ELF-1 (cell line): ENCODE results near the gene ATP6V0E2.
A peak's percentile ranks its signal among the peaks of the same experiment; 100 is the strongest.
"Not testable (repeated sequence)": the region's sequence is repeated elsewhere in the genome, so short reads cannot be mapped to it uniquely, and the experiment has no call there.

Experiments used
- DNase-seq: peaks from one replicate; pipeline ENCODE4 v3.0.0-alpha.2; 2016; ENCODE audit warnings: low read depth, low spot score

Gene ATP6V0E2

DNA sequence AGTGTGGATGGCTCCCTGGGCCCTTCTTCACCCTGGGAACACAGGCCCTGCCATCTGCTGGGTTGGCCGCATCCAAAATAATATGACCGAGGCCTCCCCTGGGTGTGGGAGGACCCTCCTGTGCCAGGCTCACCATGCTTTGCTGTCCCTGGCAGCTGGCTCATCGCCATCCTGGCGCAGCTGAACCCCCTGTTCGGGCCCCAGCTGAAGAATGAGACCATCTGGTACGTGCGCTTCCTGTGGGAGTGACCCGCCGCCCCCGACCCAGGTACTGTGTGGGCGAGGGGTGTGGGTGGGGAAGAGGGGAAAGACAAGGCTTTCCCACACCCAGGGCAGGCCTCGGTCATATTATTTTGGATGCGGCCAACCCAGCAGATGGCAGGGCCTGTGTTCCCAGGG is 4.8 kb downstream of the ATP6V0E2 start:
- peak; percentile 0 for DNase-seq

DNA sequence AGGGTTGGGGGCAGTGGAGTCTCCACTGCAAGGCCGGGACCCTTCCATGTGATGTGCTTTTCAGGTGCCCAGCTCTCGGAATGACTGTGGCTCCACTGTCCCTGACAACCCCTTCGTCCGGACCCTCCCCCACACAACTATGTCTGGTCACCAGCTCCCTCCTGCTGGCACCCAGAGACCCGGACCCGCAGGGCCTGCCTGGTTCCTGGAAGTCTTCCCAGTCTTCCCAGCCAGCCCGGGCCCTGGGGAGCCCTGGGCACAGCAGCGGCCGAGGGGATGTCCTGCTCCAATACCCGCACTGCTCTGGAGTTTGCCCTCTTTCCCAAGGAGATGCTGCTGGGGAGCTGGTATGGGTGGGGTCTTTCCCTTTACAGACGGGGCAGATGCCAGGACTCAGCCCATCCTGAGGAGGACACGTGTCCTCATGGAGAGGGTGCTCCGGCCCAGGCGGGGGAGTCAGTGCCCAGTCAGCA is 5.5 kb downstream of the ATP6V0E2 start:
- DNase-seq: peak; percentile 0

DNA sequence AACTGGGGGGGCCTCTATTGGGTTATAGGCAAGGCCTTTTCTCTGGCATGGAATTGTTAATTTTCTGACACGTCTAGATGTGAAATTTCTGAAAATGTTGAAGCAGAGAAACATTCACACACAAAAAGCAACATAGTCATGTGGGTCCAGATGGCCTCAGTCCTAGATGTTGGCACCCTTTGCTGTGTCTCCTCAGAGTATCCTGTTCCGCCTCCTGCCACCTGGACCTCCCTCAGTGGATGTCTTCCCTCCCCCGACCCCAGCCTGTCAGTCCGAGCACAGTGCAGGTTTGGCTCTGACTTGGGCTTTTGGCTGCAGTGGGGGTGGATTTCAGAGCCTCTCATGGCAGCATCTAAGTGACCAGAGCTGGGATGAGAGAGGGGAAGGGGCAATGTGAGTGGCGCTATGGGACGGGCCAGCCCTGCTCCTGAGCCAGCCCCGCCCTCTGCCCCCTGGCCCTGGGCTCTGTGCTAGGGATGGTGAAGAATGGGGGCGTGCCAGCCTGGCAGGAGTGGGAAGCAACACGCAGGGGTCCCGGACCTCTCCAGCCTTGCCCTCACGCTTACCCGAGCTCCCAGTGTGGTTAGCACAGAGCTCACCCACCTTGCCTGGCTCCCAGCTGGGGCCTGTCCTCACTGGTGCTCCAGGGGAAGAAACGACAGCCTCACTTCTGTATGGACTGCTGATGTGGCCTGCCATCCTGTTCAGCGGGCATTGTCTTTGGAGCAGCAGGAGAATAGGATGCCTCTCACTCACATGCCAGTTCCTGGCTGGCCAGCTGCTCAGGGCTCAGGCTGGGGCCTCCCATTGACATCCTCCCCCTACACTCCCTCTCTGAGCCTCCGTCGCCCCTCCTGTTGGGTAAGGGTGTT is 6.2 kb downstream of the ATP6V0E2 start:
- DNase-seq: peak; percentile 1

DNA sequence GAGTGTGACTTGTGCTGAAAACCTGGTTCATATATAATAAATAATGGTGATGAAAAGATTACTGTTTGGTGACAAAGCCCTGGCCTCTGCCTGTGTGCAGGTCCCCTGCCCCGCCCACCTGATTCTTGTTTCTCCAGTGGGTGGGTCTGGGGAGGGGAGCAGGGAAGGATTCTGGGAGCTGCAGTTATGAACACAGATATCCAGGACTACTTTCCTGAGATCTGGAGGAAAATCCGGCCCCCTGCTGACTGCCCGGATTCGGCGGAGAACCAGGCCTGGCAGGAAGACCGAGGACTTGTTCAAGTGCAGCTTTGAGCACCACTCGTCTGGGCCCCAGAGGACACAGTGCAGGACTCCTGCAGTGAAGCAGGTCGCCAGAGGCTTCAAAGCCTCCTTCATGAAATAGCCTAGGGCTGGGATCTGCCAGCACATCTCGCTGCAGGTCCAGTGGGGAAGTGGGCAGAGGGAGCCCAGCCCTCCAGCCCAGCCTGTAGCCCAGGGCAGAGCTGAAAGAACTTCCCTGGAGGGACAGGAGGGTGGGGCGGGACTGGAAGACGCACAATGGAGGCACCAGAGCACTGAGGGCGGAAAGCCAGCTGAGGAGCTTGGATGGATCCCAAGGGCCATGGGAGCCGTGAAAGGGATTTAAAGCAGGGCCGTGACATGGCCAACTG is 7.0 kb downstream of the ATP6V0E2 start:
- peak; percentile 24 for DNase-seq

DNA sequence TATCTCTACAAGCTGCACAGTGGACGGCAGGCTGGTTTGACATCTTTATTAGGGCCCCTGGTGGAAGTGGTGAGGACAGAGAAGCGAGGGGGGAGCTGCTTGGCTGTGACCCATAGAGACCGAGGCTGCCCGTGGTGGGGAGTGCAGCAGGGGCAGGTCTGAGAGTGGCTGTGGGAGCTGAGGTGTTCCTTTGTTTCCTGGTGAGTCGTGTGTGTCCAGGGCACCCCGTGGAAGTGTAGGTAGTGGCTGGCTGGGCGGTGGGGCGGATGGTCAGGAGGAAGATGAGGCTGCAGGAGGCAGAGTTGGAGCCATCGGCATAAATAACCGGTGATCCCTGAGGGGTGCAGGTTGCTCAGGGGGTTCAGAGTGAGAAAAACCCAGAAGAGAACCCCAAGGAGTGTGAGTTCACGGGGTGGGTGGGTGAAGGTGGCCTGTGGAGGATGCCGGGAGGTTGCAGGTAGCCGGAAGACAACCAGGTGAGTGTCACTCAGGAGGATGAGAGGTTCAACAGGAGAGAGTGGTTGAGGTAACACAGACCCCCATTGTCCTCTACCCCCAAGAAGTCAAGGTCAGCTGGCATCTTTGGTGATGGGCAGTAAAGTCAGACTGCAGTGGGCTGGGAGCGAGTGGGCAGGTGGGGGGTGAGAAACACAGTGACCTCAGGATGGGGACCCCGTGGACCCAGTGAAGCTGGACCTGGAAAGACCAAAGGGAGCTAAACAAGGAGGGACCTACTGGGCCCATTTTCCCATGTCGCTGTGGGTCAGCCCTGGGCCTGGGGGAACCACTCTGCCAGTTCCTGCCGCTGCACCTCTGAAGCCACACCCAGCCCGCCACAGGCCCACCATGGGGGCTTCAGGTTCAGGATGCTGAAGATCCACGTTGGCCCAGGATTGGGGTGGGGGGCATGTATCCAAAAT is 7.8 kb downstream of the ATP6V0E2 start:
- DNase-seq: peak; percentile 0

DNA sequence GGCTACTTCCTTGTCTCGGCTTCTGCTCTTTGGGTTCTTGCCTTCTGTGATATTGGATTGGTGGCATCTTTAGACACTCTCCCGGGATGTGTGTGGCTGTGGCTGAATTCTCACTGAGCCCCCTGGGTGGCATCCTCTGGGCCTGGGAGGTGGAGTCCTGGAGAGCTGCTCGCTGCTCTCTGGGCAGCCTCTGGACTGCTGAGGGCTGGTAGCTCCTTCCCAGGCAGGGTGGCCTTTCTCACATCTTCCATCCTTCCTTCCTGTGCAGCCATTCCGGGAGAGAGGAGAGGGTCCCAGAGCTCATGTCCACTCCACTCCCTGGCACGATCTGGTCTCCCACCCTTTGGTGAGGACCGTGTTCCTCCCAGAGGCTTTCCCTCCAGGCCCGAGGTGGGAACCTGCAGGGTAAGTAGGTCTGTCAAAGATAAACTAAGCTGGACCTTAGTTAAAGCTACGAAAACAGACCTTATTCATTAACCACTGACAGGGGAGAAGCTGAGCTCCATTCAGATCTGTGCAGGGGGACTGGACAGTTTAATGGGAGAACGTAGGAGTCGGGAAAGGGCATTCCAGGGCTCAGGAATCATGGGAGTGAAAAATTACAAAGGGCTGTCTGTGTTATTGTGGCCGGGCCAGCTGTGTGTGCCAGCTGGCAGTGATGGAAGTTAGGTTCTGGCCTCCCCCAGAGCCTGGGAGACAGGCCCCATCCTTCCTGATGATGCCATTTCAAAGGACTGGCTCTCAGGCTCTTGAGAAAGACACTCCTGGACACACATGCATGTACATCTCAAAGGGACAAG is 8.7 kb downstream of the ATP6V0E2 start:
- DNase-seq: peak; percentile 0

DNA sequence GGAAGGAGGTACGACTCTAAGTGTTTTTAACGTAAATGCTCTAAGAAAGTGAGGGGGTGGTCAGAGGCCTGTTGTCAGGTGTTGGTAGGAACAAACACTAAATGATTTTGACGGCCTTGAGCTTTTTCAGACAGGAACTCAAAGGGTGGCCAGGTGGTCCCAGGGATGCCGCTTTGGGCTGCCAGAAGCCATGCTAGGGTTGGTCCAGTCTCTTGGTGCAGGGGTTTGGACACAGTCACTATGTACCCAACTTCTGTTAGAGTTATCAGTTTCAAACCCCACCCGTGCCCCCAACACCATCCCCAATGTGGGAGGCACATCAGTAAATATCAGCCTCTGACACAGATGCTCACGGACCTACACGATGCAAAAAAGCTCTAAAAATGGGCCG is 9.3 kb downstream of the ATP6V0E2 start:
- DNase-seq: no peak

DNA sequence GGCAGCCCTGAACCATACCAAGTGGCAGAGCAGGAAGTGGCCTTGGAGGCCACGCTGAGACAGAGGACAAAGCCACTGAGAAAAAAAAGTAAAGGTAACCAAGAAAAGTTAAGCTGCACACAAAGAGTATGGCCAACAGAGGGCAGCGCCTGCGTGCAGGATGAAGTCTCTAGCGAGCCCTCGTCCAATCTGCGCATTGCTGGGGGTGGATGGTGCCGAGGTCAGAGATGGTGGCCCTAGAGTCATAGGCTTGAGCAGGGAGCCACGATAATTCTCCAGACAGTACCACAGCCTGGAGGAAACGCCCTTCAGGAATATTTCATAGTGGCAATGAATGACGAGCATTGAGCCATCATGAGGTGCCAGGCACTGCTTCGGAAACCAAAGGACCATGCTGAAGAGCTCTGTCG is 9.7 kb downstream of the ATP6V0E2 start:
- peak; percentile 77 for DNase-seq

DNA sequence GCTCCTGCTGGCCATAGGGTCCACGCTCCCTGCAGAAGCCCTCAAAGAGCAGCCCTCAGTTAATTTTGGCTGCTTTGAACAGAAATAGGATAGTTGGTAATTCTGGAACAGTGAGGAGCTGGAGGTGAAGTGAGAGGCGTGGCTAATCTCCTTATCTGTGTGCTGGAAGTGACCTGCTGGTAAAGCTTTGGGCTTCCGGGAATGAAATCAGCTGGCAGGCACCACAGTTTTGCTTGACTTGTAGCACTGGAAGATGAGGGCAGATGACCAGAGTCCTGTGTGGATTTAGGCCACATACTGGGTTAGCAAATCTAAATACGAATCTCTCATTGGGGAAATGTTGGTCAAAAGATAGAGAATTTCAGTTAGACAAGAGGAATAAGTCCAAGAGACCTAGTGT is 10.2 kb downstream of the ATP6V0E2 start:
- peak; percentile 1 for DNase-seq

DNA sequence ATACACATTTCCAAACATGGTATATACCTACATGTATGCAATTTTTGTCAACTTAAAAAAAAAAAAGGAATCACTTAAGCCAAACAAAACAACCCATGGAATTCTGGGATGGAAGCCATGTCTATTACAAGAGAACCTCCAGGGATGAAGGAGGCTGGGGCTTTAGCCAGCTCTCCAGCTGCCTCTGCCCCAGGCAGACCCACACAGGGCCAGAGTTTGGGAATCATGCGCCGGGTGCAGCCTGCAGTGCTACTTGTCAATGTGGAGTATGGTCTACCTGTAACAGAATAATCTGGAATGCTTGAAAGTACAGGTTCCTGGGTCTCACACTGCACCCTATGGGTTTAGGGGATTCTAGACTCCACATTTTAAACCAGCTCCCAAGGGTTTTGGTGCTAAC is 10.8 kb downstream of the ATP6V0E2 start:
- no peak for DNase-seq

DNA sequence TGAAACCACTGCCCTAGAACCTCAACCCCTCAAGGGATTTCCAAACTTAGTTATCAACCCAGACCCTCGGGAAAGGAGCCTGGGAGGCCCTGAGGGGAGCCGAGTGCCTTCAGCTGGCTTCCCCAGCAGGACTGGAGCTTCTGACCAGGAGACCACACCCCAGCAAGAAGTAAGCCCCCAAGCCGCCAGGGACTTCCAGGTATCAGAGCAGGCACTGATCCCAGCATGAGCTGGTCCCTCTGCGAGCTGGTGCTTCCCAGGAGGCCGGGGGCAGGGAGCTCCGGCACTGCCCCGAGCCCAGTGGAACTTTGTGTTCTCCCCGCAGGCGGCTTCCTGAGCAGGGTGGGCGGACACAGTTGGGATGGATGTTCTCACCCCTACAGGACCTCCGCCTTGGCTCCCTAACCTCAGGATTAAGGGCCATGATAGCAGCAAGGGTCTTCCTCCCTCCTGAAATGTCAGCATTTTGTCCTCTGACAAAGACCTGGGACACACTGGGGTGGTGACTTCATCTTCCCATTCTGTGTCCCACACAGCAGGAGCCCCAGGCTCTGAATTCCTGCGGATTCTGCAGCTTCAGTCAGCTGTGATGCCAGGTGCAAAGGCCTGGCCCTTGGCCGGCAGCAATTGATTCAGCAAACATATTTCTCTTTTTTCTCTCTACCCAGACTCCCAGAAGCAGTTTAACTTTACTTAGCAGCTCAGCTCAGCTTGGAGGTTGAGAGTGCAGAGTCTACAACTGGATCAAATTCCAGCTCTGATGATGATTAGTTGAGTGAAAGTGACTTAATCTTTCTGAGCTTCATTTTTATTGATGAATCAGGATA is 11.6 kb downstream of the ATP6V0E2 start:
- peak; percentile 66 for DNase-seq

DNA sequence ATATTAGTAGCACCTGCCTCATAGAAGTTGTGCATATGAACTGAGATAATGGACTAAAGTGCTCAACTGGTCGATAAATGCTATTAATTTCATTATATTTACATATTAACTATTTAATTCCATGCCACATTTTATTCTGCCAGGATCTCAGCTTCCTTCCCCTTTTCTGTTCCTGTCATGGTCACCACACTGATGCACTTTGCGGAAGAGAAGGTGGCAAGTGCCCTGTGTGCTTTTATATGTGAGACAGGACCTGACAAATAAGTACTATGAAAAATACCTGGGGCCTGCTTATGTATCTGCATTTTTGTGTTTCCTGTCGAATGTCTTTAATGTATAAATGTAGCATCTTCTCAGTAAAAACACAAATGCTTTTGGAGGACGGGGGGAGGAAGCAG is 12.2 kb downstream of the ATP6V0E2 start:
- DNase-seq: no peak

DNA sequence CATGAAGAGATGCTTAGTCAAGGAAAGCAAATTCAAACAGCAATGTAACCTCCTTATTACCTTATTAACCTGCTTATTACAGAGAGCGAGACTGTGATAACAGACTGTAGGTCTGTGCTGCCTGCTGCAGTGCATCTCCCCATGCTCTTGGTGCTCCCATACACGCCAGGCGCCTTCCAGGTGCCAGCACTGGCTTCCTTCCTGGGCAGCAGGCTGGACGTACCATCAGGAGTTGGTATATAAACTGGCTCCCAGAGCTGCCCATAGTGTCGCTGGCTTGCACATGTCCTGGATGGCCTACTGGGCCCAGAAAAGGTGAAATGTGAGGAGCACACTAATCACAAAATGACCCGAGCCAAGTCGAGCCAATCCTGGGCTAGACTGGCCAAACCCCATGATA is 13.5 kb downstream of the ATP6V0E2 start:
- DNase-seq: no peak

DNA sequence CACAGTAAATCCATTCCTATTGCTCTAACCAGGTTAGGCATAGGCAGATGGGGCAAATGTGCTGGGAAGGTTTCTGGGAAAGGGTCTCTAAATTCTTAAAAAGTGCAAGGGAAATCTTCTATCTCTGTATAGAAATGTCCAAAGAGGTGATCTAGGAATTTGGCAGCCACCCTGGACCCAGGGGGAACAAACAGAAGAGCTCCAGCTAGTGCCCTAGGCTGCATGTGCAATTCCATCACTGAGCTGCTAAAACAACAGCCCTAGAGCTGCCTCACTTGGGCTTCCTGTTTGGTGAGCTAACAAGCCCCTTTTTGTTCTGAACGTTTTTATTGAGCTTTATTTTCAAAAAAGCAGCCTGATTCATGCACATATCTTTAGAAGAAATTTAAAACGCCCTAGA is 16.9 kb downstream of the ATP6V0E2 start:
- not testable (repeated sequence) for DNase-seq

DNA sequence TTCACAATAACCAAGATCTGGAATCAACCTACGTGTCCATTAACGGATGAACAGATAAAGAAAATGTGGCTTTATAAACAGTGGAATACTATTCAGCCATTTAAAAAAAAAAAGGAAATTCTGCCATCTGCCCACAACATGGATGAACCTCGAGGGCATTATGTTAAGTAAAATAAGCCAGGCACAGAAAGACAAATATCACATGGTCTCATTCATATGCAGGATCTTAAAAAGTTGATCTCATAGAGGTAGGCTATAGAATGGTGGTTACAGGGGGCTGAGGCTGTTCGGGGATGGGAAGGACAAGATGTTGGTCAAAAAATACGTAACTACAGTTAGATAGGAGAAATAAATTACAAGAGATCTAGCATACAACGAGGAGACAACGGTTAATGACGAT is 21.2 kb downstream of the ATP6V0E2 start:
- not testable (repeated sequence) for DNase-seq

DNA sequence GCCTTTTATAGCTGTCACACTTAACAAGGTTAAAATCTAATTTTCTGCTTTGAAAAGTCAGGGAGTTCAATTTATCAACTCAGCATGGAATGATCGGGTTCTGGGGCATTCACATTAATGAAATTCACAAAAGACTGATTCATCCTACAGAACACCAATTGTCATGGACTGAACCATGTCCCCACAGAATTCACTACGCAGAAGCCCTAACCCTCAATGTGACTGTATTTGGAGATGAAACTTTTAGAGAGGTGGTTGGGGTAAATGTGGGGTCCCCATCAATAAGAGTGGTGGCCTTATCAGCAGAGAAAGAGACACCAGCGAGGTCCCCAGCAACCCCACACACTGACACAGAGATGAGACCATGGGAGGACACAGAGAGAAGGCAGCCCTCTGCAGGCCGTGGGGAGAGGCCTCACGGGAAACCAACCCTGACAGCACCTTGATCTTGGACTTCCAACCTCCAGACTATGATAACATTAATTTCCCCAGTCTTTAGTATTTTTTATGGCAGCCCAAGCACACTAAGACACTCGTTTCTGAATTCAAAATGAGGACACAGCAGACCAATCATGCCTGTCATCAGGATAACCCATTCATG is 34.1 kb downstream of the ATP6V0E2 start:
- not testable (repeated sequence) for DNase-seq

DNA sequence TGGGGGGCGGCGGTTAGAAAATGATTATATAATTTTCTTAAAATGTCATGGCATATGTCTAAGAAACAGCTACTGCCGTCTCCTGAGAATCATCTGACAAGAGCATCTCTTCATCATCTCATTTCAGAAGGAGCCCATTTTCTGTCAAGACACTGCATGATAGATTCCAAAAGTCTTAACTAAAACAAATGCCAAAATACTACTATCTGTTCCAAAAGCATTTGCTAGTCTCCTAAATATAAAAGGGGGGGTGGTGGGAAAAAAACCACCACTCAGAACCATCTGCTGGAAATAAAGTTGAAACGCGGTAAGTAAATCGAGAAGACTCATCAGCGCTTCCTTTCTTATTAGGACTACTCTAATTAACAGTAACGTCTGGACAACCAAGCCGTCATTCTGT is 36.5 kb downstream of the ATP6V0E2 start:
- DNase-seq: not testable (repeated sequence)

DNA sequence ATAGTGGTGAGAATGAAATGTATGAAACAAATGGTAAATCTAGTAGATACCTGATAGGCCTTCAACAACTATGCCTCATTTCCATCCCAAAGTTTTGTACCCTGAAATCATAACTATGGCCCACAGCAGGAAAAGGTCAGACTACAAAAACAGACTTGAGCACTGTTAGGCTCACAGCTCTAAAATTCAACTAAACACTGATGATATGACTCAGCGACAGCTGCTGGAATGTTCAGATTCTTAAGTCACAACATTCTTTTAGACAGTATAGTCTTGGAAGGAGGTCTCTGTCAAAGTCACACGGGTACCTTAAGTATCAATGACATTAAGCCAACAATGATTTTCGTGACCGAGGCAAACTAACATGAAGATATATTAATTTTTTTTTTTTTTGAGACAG is 38.4 kb downstream of the ATP6V0E2 start:
- DNase-seq: not testable (repeated sequence)

DNA sequence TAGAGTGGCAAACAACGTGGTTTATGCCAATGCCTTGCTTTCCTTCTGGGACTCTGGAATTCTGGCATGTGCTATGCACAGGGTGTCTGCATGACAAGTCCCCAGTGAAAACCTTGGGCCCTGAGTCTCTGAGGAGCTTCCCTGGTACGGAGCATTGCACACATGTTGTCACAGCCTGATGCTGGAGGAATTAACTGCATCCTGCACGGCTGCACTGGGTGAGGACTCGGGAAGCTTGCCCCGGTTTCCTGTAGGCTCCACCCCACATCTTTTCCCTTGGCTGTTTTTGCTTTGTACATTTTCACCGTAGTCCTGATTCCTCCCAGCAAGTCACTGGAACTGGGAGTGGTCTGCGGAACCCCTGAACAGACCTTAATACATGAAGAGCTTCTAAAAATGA is 52.6 kb downstream of the ATP6V0E2 start:
- not testable (repeated sequence) for DNase-seq
